DMS53 (cell line): ENCODE measurements around the gene ERF.

Source experiments
- DNase-seq: peaks from one replicate; lab custom pipeline; 2025; lab: John Stamatoyannopoulos, UW

The ERF gene

GRCh38 chr19:42241279-42241678 lies 13.6 kb downstream of the ERF start:
- DNase-seq, result no peak

- DNase-seq, result no peak
Observed at GRCh38 chr19:42239544-42240220, 15.2 kb downstream of the ERF start.

DNA sequence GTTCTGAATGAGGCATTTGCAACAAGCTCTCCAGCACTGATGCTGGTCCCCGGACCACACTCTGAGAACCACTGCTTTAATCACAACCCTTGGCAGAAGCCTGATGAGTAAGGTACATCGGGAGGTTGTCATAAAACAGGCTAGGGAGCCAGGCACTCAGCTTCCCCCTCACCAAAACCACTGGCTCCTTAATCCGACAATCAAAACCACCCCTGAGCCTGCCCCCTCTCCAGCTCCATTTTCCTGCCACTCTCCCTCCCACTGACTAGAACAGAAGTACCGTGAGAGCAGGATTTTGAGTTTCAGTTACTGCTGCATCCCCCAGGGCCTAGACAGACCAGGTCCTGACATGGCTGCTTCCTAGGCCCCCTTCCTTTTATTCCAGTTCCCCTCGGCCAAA lies 19.7 kb downstream of the ERF start:
- no peak for DNase-seq

DNA sequence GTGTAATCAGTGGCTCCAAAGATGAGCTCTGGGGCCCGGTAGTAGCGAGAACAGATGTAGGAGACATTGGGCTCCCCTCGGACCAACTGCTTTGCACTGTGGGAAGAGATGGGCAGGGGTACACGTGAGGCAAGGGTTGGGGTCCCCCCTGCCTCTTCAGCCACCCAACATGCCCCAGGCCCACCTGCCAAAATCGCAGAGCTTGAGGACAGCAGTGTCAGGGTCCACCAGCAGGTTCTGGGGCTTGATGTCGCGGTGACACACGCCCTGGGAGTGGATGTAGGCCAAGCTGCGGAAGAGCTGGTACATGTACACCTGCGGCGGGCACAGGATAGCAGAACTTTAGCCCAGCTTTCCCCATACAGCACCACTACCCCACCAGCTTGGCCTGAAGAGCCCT lies 20.6 kb downstream of the ERF start:
- DNase-seq, result no peak

DNA sequence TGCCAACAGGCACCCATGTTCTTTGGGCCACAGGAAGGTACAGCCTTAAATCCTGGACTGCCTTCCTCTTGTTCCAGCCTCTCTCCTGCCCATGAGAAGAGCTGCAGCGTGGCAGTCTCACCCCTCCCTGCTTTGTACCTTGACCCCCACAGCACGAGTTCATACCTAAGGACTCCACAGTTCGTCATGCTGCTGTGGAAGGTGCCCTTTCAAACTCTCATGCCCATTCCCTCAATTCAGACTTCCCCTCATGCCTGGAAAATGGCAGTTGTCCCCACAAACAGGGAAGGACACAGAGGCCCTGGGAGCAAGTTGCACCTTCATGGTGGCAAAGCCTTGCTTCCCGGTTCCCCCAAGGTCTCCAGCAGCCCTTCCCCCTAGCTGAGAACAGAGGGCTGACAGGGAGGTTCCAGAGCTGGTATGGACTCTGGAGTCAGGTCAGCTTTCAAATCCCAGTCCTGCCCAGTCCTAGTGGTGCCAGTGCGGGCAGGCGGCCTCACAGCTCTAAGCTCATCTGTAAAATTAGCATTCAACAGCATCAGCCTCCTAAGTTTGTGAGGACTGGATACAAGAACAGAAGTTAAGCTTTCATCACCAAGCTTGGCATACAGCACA lies 21.1 kb downstream of the ERF start:
- no peak for DNase-seq

DNA sequence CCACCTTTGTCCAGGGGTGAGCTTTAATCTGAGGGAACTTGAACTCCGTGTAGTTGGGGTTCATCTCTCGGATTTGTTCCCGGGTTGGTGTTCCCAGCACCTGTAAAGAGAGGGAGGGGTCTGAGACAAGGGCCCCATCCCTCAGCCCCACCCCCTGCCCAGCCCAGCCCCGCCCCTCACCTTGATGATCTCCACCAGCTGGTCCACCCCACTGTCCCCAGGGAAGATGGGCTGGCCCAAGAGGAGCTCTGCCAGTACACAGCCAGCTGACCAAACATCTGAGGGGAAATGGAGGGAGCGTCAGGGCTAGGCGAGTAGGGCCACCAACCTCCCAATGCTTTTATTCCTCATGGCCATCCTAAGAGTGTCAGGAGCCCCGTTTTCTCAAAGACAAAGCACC lies 21.8 kb downstream of the ERF start:
- DNase-seq, result peak; percentile 34

- no peak for DNase-seq
Observed at GRCh38 chr19:42232435-42232834, 22.5 kb downstream of the ERF start.

GRCh38 chr19:42230571-42230970 lies 24.4 kb downstream of the ERF start:
- no peak for DNase-seq

- peak; percentile 49 for DNase-seq
Observed at GRCh38 chr19:42229855-42230351, 25.0 kb downstream of the ERF start.

DNA sequence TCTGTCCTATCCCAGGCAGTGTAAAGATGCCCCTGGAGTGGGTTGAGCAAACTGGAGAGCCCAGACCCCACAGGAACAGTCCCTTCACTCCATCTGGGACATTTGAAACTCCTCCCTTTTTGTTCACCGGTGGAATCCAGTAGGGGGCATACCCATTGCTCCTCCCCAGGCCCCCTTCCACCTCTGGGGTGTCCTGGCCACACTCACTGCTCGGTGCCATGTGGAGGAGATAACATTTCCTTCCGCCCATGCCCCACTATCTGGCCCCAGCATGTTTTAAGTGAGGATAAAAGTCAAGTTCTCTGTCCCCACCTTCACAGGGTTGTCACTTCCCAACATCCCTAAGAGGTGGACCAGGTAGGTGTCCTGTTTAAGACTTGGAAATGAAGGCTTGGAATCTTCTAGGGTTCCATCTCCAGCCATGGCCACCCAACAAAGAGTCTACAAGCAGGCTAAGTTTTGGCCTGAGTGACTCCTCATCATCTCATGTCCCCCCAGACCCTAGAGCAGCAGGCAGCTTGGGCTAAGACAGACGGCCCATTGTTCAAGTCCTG lies 25.6 kb downstream of the ERF start:
- DNase-seq, result no peak

- DNase-seq, result no peak
Observed at GRCh38 chr19:42228641-42229040, 26.3 kb downstream of the ERF start.

GRCh38 chr19:42226886-42227285 lies 28.0 kb downstream of the ERF start:
- DNase-seq, result no peak

DNA sequence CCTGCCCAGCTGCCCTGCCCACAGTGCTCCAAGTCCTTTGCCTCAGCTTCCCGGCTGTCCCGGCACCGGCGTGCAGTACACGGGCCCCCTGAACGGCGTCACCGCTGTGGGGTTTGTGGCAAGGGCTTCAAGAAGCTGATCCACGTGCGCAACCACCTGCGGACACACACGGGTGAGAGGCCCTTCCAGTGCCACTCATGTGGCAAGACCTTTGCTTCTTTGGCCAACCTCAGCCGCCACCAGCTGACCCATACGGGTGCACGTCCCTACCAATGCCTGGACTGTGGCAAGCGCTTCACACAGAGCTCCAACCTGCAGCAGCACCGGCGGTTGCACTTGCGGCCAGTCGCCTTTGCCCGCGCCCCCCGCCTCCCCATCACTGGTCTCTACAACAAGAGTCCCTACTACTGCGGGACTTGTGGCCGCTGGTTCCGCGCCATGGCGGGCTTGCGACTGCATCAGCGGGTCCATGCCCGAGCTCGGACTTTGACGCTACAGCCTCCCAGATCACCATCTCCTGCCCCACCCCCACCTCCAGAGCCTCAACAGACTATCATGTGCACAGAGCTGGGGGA lies 29.1 kb downstream of the ERF start:
- DNase-seq, result no peak

DNA sequence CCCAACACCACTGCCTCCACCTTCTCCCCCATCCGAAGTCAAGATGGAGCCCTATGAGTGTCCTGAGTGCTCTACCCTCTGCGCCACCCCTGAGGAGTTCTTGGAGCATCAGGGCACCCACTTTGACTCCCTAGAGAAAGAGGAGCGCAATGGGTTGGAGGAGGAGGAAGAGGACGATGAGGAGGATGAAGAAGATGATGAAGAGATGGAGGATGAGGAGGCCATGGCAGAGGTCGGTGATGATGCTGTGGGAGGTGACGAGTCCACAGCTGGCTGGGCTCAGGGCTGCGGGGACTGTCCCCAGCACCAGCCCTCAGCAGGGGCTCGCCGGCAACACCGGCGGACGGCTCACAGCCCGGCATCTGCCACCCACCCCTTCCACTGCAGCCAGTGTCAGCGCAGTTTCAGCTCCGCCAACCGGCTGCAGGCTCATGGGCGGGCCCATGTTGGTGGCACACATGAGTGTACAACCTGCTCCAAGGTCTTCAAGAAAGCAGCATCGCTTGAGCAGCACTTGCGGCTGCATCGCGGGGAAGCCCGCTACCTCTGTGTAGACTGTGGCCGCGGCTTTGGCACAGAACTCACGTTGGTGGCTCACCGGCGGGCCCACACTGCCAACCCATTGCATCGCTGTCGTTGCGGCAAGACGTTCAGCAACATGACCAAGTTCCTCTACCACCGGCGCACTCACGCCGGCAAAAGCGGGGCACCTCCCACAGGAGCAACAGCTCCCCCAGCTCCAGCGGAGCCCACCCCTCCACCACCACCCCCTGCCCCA lies 29.8 kb downstream of the ERF start:
- no peak for DNase-seq

DNA sequence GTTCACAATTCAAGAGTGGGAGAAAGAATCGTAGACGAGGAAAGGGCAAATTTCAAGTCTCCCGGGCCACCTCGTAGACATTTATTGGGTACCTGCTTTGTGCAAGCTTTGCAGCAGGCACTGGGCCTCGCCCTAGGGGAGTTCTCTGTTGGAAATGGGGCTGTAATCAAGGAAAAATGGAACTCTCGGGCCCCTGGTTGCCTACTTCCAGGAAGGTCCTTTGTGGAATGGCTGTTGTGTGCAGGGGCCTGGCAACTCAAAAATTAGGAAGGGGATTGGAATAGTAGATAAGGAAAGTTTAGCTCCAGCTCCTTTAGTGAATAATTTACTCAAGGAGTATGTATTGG lies 34.2 kb downstream of the ERF start:
- no peak for DNase-seq

- peak; percentile 99 for DNase-seq
Observed at GRCh38 chr19:42219812-42220750, 34.8 kb downstream of the ERF start, which contains the start of gene ZNF526. Gene ZNF526, plus strand, starts transcription at chr19:42220312. Its CDS starts 4,092 bp downstream, at chr19:42224404.

GRCh38 chr19:42217520-42218437 lies 37.1 kb downstream of the ERF start, which contains the start of gene DEDD2:
Gene DEDD2, minus strand, starts transcription at chr19:42217677. Its CDS starts 670 bp downstream, at chr19:42217007.
- peak; percentile 99 for DNase-seq

DNA sequence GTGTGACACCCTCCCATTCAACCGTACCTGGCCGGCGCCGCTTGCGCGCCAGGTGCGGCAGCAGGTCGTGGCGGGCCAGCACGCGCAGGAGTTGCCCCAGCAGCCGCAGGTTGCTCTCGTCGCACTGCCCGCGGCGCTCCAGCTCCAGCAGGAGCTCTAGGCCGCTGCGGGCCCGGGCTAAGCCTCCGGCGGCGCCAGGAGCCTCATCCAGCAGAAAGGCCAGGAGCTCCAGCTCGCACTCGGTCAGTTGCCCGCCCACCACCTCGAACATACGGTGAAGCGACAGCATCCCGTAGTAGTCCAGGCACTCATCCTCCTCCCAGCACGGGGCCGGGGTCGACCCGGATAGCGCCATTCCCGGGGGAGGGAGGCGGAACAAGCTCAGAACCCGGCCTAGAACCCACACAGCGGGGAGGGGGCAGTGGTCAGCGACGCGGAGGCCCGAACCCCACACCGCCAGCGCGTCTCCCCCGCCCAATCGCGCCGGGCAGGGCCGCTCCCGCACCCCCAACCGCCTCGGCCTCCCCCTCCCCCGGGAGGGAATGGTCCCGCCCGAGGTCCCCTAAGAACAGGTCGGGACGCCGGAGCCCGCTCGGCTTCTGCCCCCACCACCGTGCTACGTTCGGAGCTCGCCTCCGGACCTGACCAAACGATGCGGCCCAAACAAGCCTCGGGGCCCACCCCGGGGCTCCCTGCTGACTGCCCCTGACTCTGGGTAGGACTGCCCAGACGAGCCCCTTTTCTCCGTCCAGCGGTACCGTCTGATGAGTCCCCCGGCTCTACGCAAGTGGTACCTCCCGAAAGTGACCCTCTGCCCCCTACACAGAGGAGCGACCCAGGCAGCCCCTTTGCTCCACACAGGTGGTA lies 38.0 kb downstream of the ERF start:
- DNase-seq, result peak; percentile 78
